Measurements from ENCODE around the gene CDK5R2. TPM values are rescaled to one million over a fixed set of nuclear protein-coding genes. Genes with fewer than 3 reads are reported as not detected.

The CDK5R2 gene
- total and polyA plus RNA-seq, 2 of the 13 experiments (the other 11 are each of a cell fraction or from before 2014, with no cell fraction given) = not detected

- TF ChIP-seq ZBTB46 (CRISPR knock-in tag; IDR thresholded peaks at IDR 0.05; ENCODE audit: borderline replicate concordance) (no peak), ZNF274 (CRISPR knock-in tag; IDR thresholded peaks at IDR 0.05) (no peak; the same call in 1 of the 2 replicates), ZFP91 (CRISPR knock-in tag; IDR thresholded peaks at IDR 0.05; ENCODE audit: borderline replicate concordance) (0 out of 2 replicates have a peak, but pooled peaks have one; percentile 42), SALL1 (CRISPR knock-in tag; IDR thresholded peaks at IDR 0.05) (0 out of 2 replicates have a peak, but pooled peaks have one; percentile 23), THRA (CRISPR knock-in tag; IDR thresholded peaks at IDR 0.05; ENCODE audit: borderline replicate concordance) (peak; percentile 66; the same call in 1 of the 2 replicates), NRL (CRISPR knock-in tag; IDR thresholded peaks at IDR 0.05; ENCODE audit: borderline replicate concordance) (no peak), PATZ1 (CRISPR knock-in tag; IDR thresholded peaks at IDR 0.05) (peak; percentile 74), CCDC6 (CRISPR knock-in tag; IDR thresholded peaks at IDR 0.05) (peak; percentile 66), POLR2A (IDR thresholded peaks at IDR 0.05; ENCODE audit: insufficient read depth in 1 of 2, low read depth in 2 of 2, low read length in 2 of 2) (no peak), NAIF1 (CRISPR knock-in tag; IDR thresholded peaks at IDR 0.05; ENCODE audit: borderline replicate concordance) (no peak), ZNF883 (CRISPR knock-in tag; IDR thresholded peaks at IDR 0.05; ENCODE audit: not compliant biosample characterization) (peak; percentile 25), RXRA (CRISPR knock-in tag; IDR thresholded peaks at IDR 0.05) (no peak; the same call in 1 of the 2 replicates), GZF1 (CRISPR knock-in tag; IDR thresholded peaks at IDR 0.05) (no peak), DNMT3B (CRISPR knock-in tag; conservative IDR thresholded peaks at IDR 0.05) (no peak), PPARG (CRISPR knock-in tag; conservative IDR thresholded peaks at IDR 0.05) (no peak), ARID4A (CRISPR knock-in tag; IDR thresholded peaks at IDR 0.05; ENCODE audit: borderline replicate concordance) (peak; percentile 14; the same call in 1 of the 2 replicates)
Observed at GRCh38 chr2:218979846-218980734, 20.6 kb downstream of the CDK5R2 start (continued).
